A673 (cell line): ENCODE measurements around the gene HOXC6. TPM values are rescaled to one million over a fixed set of nuclear protein-coding genes. Genes with fewer than 3 reads are reported as not detected.

Experiments used
- BruUV-seq: library from RNA; stranded (reverse); fragments of 400-500 nt; replicated peaks from 2 replicates; lab custom pipeline; 2021; lab: Mats Ljungman, UMichigan
- CTCF ChIA-PET: fragments of 300-600 bp; sonication (Branson Sonifier 250); formaldehyde crosslinking; loops from one replicate; lab custom pipeline; 2022; ENCODE audit warnings: antibody characterized with exemption; lab: Charles Lee
- POLR2A ChIA-PET: fragments of 300-600 bp; sonication (Branson Sonifier 250); formaldehyde crosslinking; loops from one replicate; lab custom pipeline; 2022; ENCODE audit warnings: antibody characterized with exemption; ENCODE audit not compliant: low non-redundant PET; lab: Charles Lee
- DNase-seq: peaks from one replicate; pipeline ENCODE4 v3.0.0-alpha.2; 2015; ENCODE audit warnings: low spot score
- H3K27ac ChIP-seq: fragments of 200-600 bp; sonication (generic); 2 replicates; pipeline ENCODE4 v1.5.1; 2016; ENCODE audit warnings: mixed run types, low read depth, mild to moderate bottlenecking, mixed read lengths, antibody characterized with exemption, low read length; ENCODE audit not compliant: poor library complexity, severe bottlenecking
- H3K27me3 ChIP-seq: fragments of 200-600 bp; sonication (generic); replicated peaks from 2 replicates; pipeline ENCODE4 v1.6.1; 2017; ENCODE audit warnings: mixed run types, low read depth, mild to moderate bottlenecking, mixed read lengths, antibody characterized with exemption, low read length; ENCODE audit not compliant: insufficient read depth, poor library complexity
- H3K36me3 ChIP-seq: fragments of 200-600 bp; sonication (generic); 2 replicates; pipeline ENCODE4 v1.6.1; 2016; ENCODE audit warnings: mixed run types, mild to moderate bottlenecking, mixed read lengths, antibody characterized with exemption, low read length; ENCODE audit not compliant: insufficient read depth, poor library complexity, severe bottlenecking
- H3K4me1 ChIP-seq: fragments of 200-600 bp; sonication (generic); 2 replicates; pipeline ENCODE4 v1.6.1; 2017; ENCODE audit warnings: mixed run types, mild to moderate bottlenecking, mixed read lengths, antibody characterized with exemption, low read length; ENCODE audit not compliant: insufficient read depth, poor library complexity, severe bottlenecking
- H3K4me3 ChIP-seq: fragments of 200-600 bp; sonication (generic); 2 replicates; pipeline ENCODE4 v1.5.1; 2016; ENCODE audit warnings: low read depth, mixed run types, mild to moderate bottlenecking, mixed read lengths, low read length; ENCODE audit not compliant: poor library complexity, severe bottlenecking
- H3K9me3 ChIP-seq: fragments of 200-600 bp; sonication (generic); 2 replicates; pipeline ENCODE4 v1.6.1; 2016; ENCODE audit warnings: mixed run types, low read depth, mild to moderate bottlenecking, mixed read lengths, antibody characterized with exemption, low read length; ENCODE audit not compliant: poor library complexity, severe bottlenecking
- EZH2 ChIP-seq: fragments of 200-600 bp; sonication (generic); IDR thresholded peaks from 2 replicates; pipeline ENCODE4 v1.6.1; 2017; ENCODE audit warnings: borderline replicate concordance, low read depth, mild to moderate bottlenecking, mixed read lengths, antibody characterized with exemption, low read length; ENCODE audit not compliant: poor library complexity, severe bottlenecking
- intact Hi-C: fragments of 100-400 bp; cut with micrococcal nuclease; formaldehyde crosslinking; loops from one replicate; pipeline ENCODE4 v1.10.0; 2022; ENCODE audit not compliant: unreplicated experiment
- total RNA-seq: library from RNA; stranded (reverse); gene quantifications from 2 replicates; pipeline ENCODE4 v1.2.3, GENCODE V29; 2021
- TF ChIP-seq, protein P1 (sequence below): fragments of 300-800, 200-600 bp; sonication (generic); conservative IDR thresholded peaks from 2 replicates; pipeline ENCODE4 v1.5.1; 2017; ENCODE audit warnings: low read depth, mild to moderate bottlenecking, antibody characterized with exemption, low read length, moderate library complexity, mixed read lengths

The HOXC6 gene
- total RNA-seq, 1 experiment from 2014 or later: 20.8 TPM

- Histone ChIP-seq H3K27ac (no peak overlapping the region), H3K4me3 (peak overlapping the region; percentile 43), H3K36me3 (peaks cover 13% of the 10 kb centered on the region), H3K9me3 (no peaks in the 10 kb centered on the region), H3K4me1 (peaks cover 34% of the 10 kb centered on the region), H3K27me3 (no peaks in the 10 kb centered on the region)
- TF ChIP-seq, protein P1, sequence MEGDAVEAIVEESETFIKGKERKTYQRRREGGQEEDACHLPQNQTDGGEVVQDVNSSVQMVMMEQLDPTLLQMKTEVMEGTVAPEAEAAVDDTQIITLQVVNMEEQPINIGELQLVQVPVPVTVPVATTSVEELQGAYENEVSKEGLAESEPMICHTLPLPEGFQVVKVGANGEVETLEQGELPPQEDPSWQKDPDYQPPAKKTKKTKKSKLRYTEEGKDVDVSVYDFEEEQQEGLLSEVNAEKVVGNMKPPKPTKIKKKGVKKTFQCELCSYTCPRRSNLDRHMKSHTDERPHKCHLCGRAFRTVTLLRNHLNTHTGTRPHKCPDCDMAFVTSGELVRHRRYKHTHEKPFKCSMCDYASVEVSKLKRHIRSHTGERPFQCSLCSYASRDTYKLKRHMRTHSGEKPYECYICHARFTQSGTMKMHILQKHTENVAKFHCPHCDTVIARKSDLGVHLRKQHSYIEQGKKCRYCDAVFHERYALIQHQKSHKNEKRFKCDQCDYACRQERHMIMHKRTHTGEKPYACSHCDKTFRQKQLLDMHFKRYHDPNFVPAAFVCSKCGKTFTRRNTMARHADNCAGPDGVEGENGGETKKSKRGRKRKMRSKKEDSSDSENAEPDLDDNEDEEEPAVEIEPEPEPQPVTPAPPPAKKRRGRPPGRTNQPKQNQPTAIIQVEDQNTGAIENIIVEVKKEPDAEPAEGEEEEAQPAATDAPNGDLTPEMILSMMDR: no peak
- no peak for TF ChIP-seq EZH2
- DNase-seq: no peak
- POLR2A ChIA-PET: no interaction called here
- CTCF ChIA-PET: interaction anchor here (0.9 kb wide), 1 partner anchor 25 kb away, joined by 3 read pairs; the partner anchor contains the start of gene HOXC8
- no TSS peak for BruUV-seq
- intact Hi-C loops: loop anchor here (2.0 to 5.0 kb wide), 2 partner anchors 103 to 157 kb away; no protein-coding TSS in a partner anchor
Observed at GRCh38 chr12:54033980-54034784, 5.9 kb downstream of the HOXC6 start.

DNA sequence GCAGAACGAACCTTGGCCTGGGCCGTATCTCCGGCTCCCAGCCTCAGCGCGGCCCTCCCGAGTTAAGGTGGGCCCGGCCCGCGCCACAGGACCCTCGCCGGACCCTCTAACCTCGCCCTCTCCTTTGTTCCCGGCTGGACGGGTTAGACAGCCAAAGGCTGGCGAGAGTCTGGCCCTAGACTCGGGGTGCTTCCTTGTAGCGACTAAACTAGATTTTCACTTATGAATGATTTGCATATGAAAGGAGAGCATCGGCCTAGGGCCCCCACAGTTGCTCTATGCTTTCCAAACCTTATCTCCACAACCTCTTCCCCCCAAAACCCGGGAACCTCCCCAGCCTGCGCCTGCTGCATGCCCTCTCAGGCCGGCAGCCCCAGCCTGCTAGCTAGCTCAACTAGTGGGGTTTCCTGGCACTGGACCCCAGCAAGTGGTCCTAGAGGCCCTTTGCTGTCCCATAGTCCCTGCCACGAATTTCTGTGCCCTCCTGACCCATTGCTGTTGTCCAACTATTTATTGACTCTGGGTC, 6.6 kb downstream of the HOXC6 start:
- TF ChIP-seq, protein P1: no peak
- no peak for TF ChIP-seq EZH2
- no peak for DNase-seq
- Histone ChIP-seq H3K9me3 (no peaks in the 10 kb centered on the region), H3K4me3 (no peak overlapping the region), H3K36me3 (peaks cover 10% of the 10 kb centered on the region), H3K27ac (no peak overlapping the region), H3K4me1 (peaks cover 34% of the 10 kb centered on the region), H3K27me3 (no peaks in the 10 kb centered on the region)
- BruUV-seq: no TSS peak
- CTCF ChIA-PET: no interaction called here
- POLR2A ChIA-PET: no interaction called here
- intact Hi-C loops: loop anchor here (5.0 kb wide), 1 partner anchor 102 kb away; no protein-coding TSS in a partner anchor

DNA sequence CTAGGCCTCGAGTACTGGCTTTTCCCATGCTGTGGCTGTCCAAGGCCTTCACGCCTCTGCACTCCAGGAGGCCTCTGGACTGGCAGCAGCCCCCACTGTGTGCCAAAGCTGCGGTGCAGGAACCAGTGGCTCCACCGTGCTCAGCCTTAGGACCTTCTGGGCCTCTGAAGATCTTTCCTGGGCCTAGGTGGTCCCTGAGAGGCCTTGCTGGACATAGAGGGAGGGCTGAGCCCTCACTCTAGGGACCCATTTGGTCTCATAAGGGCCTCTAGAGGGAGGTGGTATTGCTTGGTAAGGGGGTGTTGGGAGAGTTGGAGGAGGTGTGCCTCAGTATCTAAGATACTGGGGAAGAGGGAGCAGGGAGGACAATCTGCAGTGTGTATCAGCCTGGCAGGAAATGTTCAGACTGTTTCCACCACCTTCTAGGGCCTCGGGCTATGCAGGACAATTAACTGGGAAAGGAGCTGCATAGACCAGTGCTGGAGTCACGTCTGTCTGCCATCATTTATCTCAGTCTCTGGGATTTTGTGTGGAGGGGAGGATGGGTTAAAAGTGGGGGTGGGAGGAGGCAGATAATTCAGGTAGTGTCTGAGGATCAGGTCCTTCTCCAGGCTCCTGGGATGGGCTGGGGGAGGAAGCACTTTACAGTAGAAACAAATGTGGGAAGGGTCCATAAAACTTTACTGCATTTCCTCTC, 7.5 kb downstream of the HOXC6 start:
- ChIA-PET CTCF (no interaction called here), POLR2A (interaction anchor here (0.5 kb wide), 1 partner anchor 23 kb away, joined by 4 read pairs; no protein-coding TSS in a partner anchor)
- peaks cover 1% of the 10 kb centered on the region for H3K36me3 ChIP-seq
- no peak for DNase-seq
- intact Hi-C loops: no loop called here
- H3K27me3 ChIP-seq: no peaks in the 10 kb centered on the region
- H3K27ac ChIP-seq: no peak overlapping the region
- H3K4me1 ChIP-seq: peaks cover 34% of the 10 kb centered on the region
- H3K9me3 ChIP-seq: no peaks in the 10 kb centered on the region
- no TSS peak for BruUV-seq
- no peak for TF ChIP-seq EZH2
- TF ChIP-seq, protein P1: no peak
- no peak overlapping the region for H3K4me3 ChIP-seq
